Activated T-cell treated with anti-CD3 and anti-CD28 coated beads for 4 hours (primary cell): Measurements from ENCODE around the gene HBB.
"Not testable (repeated sequence)": the region's sequence is repeated elsewhere in the genome, so short reads cannot be mapped to it uniquely, and the experiment has no call there.

Experiments
- DNase-seq: peaks from one replicate; pipeline ENCODE4 v3.0.0-alpha.2; 2020

HBB gene

GRCh38 chr11:5226732-5227310 lies at the start of gene HBB:
Gene HBB, minus strand, starts transcription at chr11:5227071. Its CDS starts 50 bp downstream, at chr11:5227021.
- DNase-seq, result no peak

GRCh38 chr11:5275369-5276110 lies 48.7 kb upstream of the HBB start:
- DNase-seq, result no peak

- DNase-seq, result no peak
Observed at GRCh38 chr11:5274395-5274794, 47.5 kb upstream of the HBB start.

GRCh38 chr11:5272395-5273017 lies 45.6 kb upstream of the HBB start:
- no peak for DNase-seq

- no peak for DNase-seq
Observed at GRCh38 chr11:5269715-5270147, 42.9 kb upstream of the HBB start, which contains the start of gene HBE1. Gene HBE1, minus strand, starts transcription at chr11:5269945. Its CDS starts 55 bp downstream, at chr11:5269890.

- DNase-seq, result no peak
Observed at GRCh38 chr11:5267033-5267563, 40.2 kb upstream of the HBB start.

- DNase-seq, result no peak
Observed at GRCh38 chr11:5266609-5267008, 39.7 kb upstream of the HBB start.

GRCh38 chr11:5265832-5266231 lies 39.0 kb upstream of the HBB start:
- no peak for DNase-seq

- no peak for DNase-seq
Observed at GRCh38 chr11:5258543-5259262, 31.8 kb upstream of the HBB start.

GRCh38 chr11:5257296-5257695 lies 30.4 kb upstream of the HBB start:
- no peak for DNase-seq

- not testable (repeated sequence) for DNase-seq
Observed at GRCh38 chr11:5254646-5255413, 28.0 kb upstream of the HBB start, which contains the start of gene HBG2. Gene HBG2, minus strand, starts transcription at chr11:5254781. Its CDS starts 53 bp downstream, at chr11:5254728.

- DNase-seq, result not testable (repeated sequence)
Observed at GRCh38 chr11:5254023-5254422, 27.2 kb upstream of the HBB start.

- DNase-seq, result not testable (repeated sequence)
Observed at GRCh38 chr11:5253440-5253839, 26.6 kb upstream of the HBB start.

GRCh38 chr11:5252919-5253265 lies 26.0 kb upstream of the HBB start:
- no peak for DNase-seq

- DNase-seq, result no peak
Observed at GRCh38 chr11:5252192-5252918, 25.5 kb upstream of the HBB start.

GRCh38 chr11:5251746-5252145 lies 24.9 kb upstream of the HBB start:
- DNase-seq, result no peak

- DNase-seq, result no peak
Observed at GRCh38 chr11:5250543-5251204, 23.8 kb upstream of the HBB start.

GRCh38 chr11:5249807-5250396 lies 23.0 kb upstream of the HBB start, which contains the start of gene HBG1:
Gene HBG1, minus strand, starts transcription at chr11:5249857. Its CDS starts 53 bp downstream, at chr11:5249804.
- not testable (repeated sequence) for DNase-seq

- not testable (repeated sequence) for DNase-seq
Observed at GRCh38 chr11:5248498-5248897, 21.6 kb upstream of the HBB start.

- DNase-seq, result no peak
Observed at GRCh38 chr11:5247472-5248192, 20.8 kb upstream of the HBB start.
